Measurements from ENCODE around the gene BLOC1S5.
A peak's percentile ranks its signal among the peaks of the same experiment; 100 is the strongest.

BLOC1S5 gene

GRCh38 chr6:8080362-8081151, 16.4 kb upstream of the BLOC1S5 start:
- no peak overlapping the region for H3K4me3 ChIP-seq (ENCODE audit: low read length)
- no peak for TF ChIP-seq CTCF (IDR thresholded peaks at IDR 0.05; ENCODE audit: insufficient read depth, low read depth, low read length, missing control alignments)
- DNase-seq (ENCODE audit: low read depth), result peak; percentile 82

GRCh38 chr6:8079126-8079525, 14.9 kb upstream of the BLOC1S5 start:
- H3K4me3 ChIP-seq (ENCODE audit: low read length), result no peak overlapping the region
- TF ChIP-seq CTCF (IDR thresholded peaks at IDR 0.05; ENCODE audit: insufficient read depth, low read depth, low read length, missing control alignments), result no peak
- no peak for DNase-seq (ENCODE audit: low read depth)

GRCh38 chr6:8077991-8078390, 13.8 kb upstream of the BLOC1S5 start:
- no peak overlapping the region for H3K4me3 ChIP-seq (ENCODE audit: low read length)
- DNase-seq (ENCODE audit: low read depth), result no peak
- TF ChIP-seq CTCF (IDR thresholded peaks at IDR 0.05; ENCODE audit: insufficient read depth, low read depth, low read length, missing control alignments), result no peak

GRCh38 chr6:8075704-8076103, 11.5 kb upstream of the BLOC1S5 start:
- TF ChIP-seq CTCF (IDR thresholded peaks at IDR 0.05; ENCODE audit: insufficient read depth, low read depth, low read length, missing control alignments), result no peak
- DNase-seq (ENCODE audit: low read depth), result no peak
- H3K4me3 ChIP-seq (ENCODE audit: low read length), result no peak overlapping the region

- H3K4me3 ChIP-seq (ENCODE audit: low read length), result no peak overlapping the region
- DNase-seq (ENCODE audit: low read depth), result no peak
- no peak for TF ChIP-seq CTCF (IDR thresholded peaks at IDR 0.05; ENCODE audit: insufficient read depth, low read depth, low read length, missing control alignments)
These were observed 11.0 kb upstream of the BLOC1S5 start for GRCh38 chr6:8075185-8075584.

- no peak for DNase-seq (ENCODE audit: low read depth)
- no peak for TF ChIP-seq CTCF (IDR thresholded peaks at IDR 0.05; ENCODE audit: insufficient read depth, low read depth, low read length, missing control alignments)
- H3K4me3 ChIP-seq (ENCODE audit: low read length), result no peak overlapping the region
These were observed 10.0 kb upstream of the BLOC1S5 start for GRCh38 chr6:8074213-8074612.

- no peak for TF ChIP-seq CTCF (IDR thresholded peaks at IDR 0.05; ENCODE audit: insufficient read depth, low read depth, low read length, missing control alignments)
- no peak for DNase-seq (ENCODE audit: low read depth)
- no peak overlapping the region for H3K4me3 ChIP-seq (ENCODE audit: low read length)
These were observed 9.6 kb upstream of the BLOC1S5 start for GRCh38 chr6:8073758-8074157.
